K562 (cell line): ENCODE results near the gene ACVR2B.

ENCODE experiments used
- ATF3 ChIP-seq, 2 experiments: fragments of 450-650 bp in 1 of 2; sonication (generic) in 1 of 2; formaldehyde crosslinking in 1 of 2; IDR thresholded peaks in 1 of 2; conservative IDR thresholded peaks in 1 of 2; 2 replicates each; pipeline versions ENCODE4 v1.6.1 to v1.8.1; 2016 to 2023; ENCODE audit warnings: mild to moderate bottlenecking in 2 of 2, moderate library complexity in 2 of 2, inconsistent platforms in 1 of 2, missing genetic modification reagents in 1 of 2
- CHD1 ChIP-seq: fragments of 200-600 bp; sonication (generic); IDR thresholded peaks from one replicate; pipeline ENCODE4 v1.6.1; 2012; ENCODE audit warnings: mild to moderate bottlenecking, moderate library complexity, low read length, inconsistent platforms
- CTCF ChIP-seq, 3 experiments: IDR thresholded peaks in 2 of 3; conservative IDR thresholded peaks in 1 of 3; 2 replicates each; pipeline ENCODE4 v1.5.1; 2011 to 2012; ENCODE audit warnings: low read length in 3 of 3, mild to moderate bottlenecking in 3 of 3, control low read depth in 2 of 3, improper control_type of control experiment in 1 of 3, inconsistent platforms in 1 of 3, low read depth in 1 of 3, mixed read lengths in 1 of 3, moderate library complexity in 1 of 3; ENCODE audit not compliant: insufficient read depth in 2 of 3
- FOXP4 ChIP-seq: sonication (generic); formaldehyde crosslinking; IDR thresholded peaks from 2 replicates; pipeline ENCODE4 v1.8.0; 2022; ENCODE audit warnings: mild to moderate bottlenecking, missing genetic modification reagents, borderline replicate concordance
- HMGXB4 ChIP-seq: sonication (generic); formaldehyde crosslinking; IDR thresholded peaks from 2 replicates; pipeline ENCODE4 v1.8.1; 2023; ENCODE audit warnings: mild to moderate bottlenecking, missing genetic modification reagents
- SMC3 ChIP-seq: conservative IDR thresholded peaks from 2 replicates; pipeline ENCODE4 v1.6.1; 2011; ENCODE audit warnings: low read depth, low read length, improper control_type of control experiment; ENCODE audit not compliant: insufficient read depth
- SP1 ChIP-seq: sonication (generic); formaldehyde crosslinking; IDR thresholded peaks from 2 replicates; pipeline ENCODE4 v1.8.1; 2022; ENCODE audit warnings: mild to moderate bottlenecking, missing genetic modification reagents
- SRSF1 ChIP-seq: fragments of 200-400 bp; formaldehyde crosslinking; IDR thresholded peaks from 2 replicates; pipeline ENCODE4 v1.6.1; 2017; ENCODE audit warnings: mild to moderate bottlenecking, low read depth, low read length, moderate library complexity
- ZBTB33 ChIP-seq: sonication (generic); formaldehyde crosslinking; IDR thresholded peaks from 2 replicates; pipeline ENCODE4 v1.8.1; 2023; ENCODE audit warnings: mild to moderate bottlenecking, missing genetic modification reagents

GRCh38 chr3:38489766-38490165 lies 36.1 kb downstream of the ACVR2B start:
- no peak for TF ChIP-seq FOXP4 (CRISPR knock-in tag)
- TF ChIP-seq CTCF (IDR thresholded peaks at IDR 0.05 in 2 of 3, conservative IDR thresholded peaks at IDR 0.05 in 1 of 3; ENCODE audit: insufficient read depth in 2 of 3, low read depth in 1 of 3, low read length in 3 of 3): no peak
- TF ChIP-seq SMC3: no peak
- no peak for TF ChIP-seq SRSF1
- TF ChIP-seq CHD1: no peak
- no peak for TF ChIP-seq HMGXB4 (CRISPR knock-in tag)
- TF ChIP-seq SP1 (CRISPR knock-in tag): no peak
- TF ChIP-seq ATF3 (IDR thresholded peaks at IDR 0.05): no peak
- TF ChIP-seq ATF3 (CRISPR knock-in tag; conservative IDR thresholded peaks at IDR 0.05): no peak
- no peak for TF ChIP-seq ZBTB33
